GM18951 (cell line): Measurements from ENCODE around the gene RPS21.

ENCODE experiments used
- POLR2A ChIP-seq: IDR thresholded peaks from 4 replicates; pipeline ENCODE4 v1.6.1; 2011; ENCODE audit warnings: mild to moderate bottlenecking; ENCODE audit not compliant: insufficient read length, insufficient read depth; ENCODE audit errors: extremely low read depth
- in situ Hi-C: fragments of 300-500 bp; cut with MboI; formaldehyde crosslinking; loops from one replicate; pipeline ENCODE4 v1.12.0; 2022; ENCODE audit warnings: low sequenced_read_pairs, mixed read lengths, inconsistent platforms; ENCODE audit not compliant: unreplicated experiment

Gene RPS21

GRCh38 chr20:62387219-62387913, 463 bp downstream of the RPS21 start:
- in situ Hi-C loops = loop anchor here (10.0 kb wide), 1 partner anchor 83 kb away; the partner anchor contains the start of gene ADRM1
- TF ChIP-seq POLR2A = no peak

- in situ Hi-C loops = loop anchor here (10.0 kb wide), 1 partner anchor 83 kb away; the partner anchor contains the start of gene ADRM1
- no peak for TF ChIP-seq POLR2A
Measured at GRCh38 chr20:62387933-62388635, 1.2 kb downstream of the RPS21 start.

- in situ Hi-C loops = loop anchor here (10.0 kb wide), 1 partner anchor 84 kb away; the partner anchor contains the start of gene ADRM1
- no peak for TF ChIP-seq POLR2A
Measured at GRCh38 chr20:62388839-62389600, 2.1 kb downstream of the RPS21 start.

GRCh38 chr20:62389601-62390087, 2.7 kb downstream of the RPS21 start:
- in situ Hi-C loops = loop anchor here (10.0 kb wide), 1 partner anchor 85 kb away; the partner anchor contains the start of gene ADRM1

GRCh38 chr20:62390317-62391164, 3.6 kb downstream of the RPS21 start:
- in situ Hi-C loops = no loop called here
- TF ChIP-seq POLR2A = peak; percentile 21

More at GRCh38 chr20:62389601-62390087, 2.7 kb downstream of the RPS21 start:
- TF ChIP-seq POLR2A = no peak

- in situ Hi-C loops = no loop called here
- TF ChIP-seq POLR2A = no peak
Measured at GRCh38 chr20:62391165-62392076, 4.5 kb downstream of the RPS21 start.

GRCh38 chr20:62392077-62392418, 5.1 kb downstream of the RPS21 start:
- TF ChIP-seq POLR2A = no peak
- in situ Hi-C loops = no loop called here

- in situ Hi-C loops = no loop called here
- TF ChIP-seq POLR2A = no peak
Measured at GRCh38 chr20:62392621-62393334, 5.9 kb downstream of the RPS21 start.

GRCh38 chr20:62393335-62393665, 6.4 kb downstream of the RPS21 start:
- TF ChIP-seq POLR2A = no peak
- in situ Hi-C loops = no loop called here

- TF ChIP-seq POLR2A = no peak
Measured at GRCh38 chr20:62393830-62394229, 6.9 kb downstream of the RPS21 start.

More at GRCh38 chr20:62393830-62394229, 6.9 kb downstream of the RPS21 start:
- in situ Hi-C loops = no loop called here
